K562 (cell line): ENCODE measurements around the gene NENF. TPM values are rescaled to one million over a fixed set of nuclear protein-coding genes. Genes with fewer than 3 reads are reported as not detected.
A peak's percentile ranks its signal among the peaks of the same experiment; 100 is the strongest.

ENCODE experiments used
- ATAC-seq: fragments of 200-7000 bp; cut with Tn5 transposase; 3 replicates; pipeline ENCODE4 v1.9.1; 2020; ENCODE audit warnings: moderate library complexity
- BruUV-seq: library from RNA; stranded (reverse); fragments of 400-500 nt; replicated peaks from 2 replicates; lab custom pipeline; 2021; lab: Mats Ljungman, UMichigan
- CTCF ChIA-PET: fragments of 300-600 bp; formaldehyde crosslinking; extraction: SDS; loops from one replicate; lab custom pipeline; 2021; ENCODE audit warnings: low intra/inter-chr PET ratio; lab: Yijun Ruan, JAX
- POLR2A ChIA-PET: fragments of 300-600, 350-650 bp; sonication (Branson Sonifier 250); formaldehyde crosslinking; extraction: SDS; loops from one replicate; lab custom pipeline; 2021; ENCODE audit warnings: antibody characterized with exemption, inconsistent platforms; lab: Yijun Ruan, JAX
- DNase-seq, 4 experiments: peaks; one replicate each; pipeline versions ENCODE4 v3.0.0 to v3.0.0-alpha.2; 2011 to 2018; ENCODE audit warnings: low spot score in 3 of 4, mixed read lengths in 3 of 4; ENCODE audit errors: extremely low read depth in 1 of 4
- FAIRE-seq: peaks from 2 replicates; lab custom pipeline; 2011; peaks lifted over from hg19 to GRCh38; lab: Jason Lieb, UNC
- H2AFZ ChIP-seq: 2 replicates; pipeline ENCODE4 v1.6.0; 2011; ENCODE audit warnings: low read depth, low read length, control low read depth, inconsistent platforms
- H3K27ac ChIP-seq: fragments of 200-600 bp; 3 replicates; pipeline ENCODE4 v1.8.0; 2011; ENCODE audit warnings: low read depth, mild to moderate bottlenecking, control low read depth, inconsistent platforms, low read length, moderate library complexity, mixed read lengths; ENCODE audit errors: extremely low read depth
- H3K27me3 ChIP-seq, 2 experiments: fragments of 300-600 bp in 1 of 2; 2 replicates in 1 of 2; 3 replicates in 1 of 2; pipeline versions ENCODE4 v1.6.0 to v1.8.0; 2011; ENCODE audit warnings: inconsistent platforms in 2 of 2, low read length in 2 of 2, mild to moderate bottlenecking in 1 of 2, mixed read lengths in 1 of 2, moderate library complexity in 1 of 2; ENCODE audit not compliant: control insufficient read depth in 2 of 2, insufficient read depth in 2 of 2
- H3K36me3 ChIP-seq: fragments of 300-600 bp; 3 replicates; pipeline ENCODE4 v1.8.0; 2011; ENCODE audit warnings: mild to moderate bottlenecking, low read length, inconsistent platforms; ENCODE audit not compliant: control insufficient read depth, insufficient read depth
- H3K4me1 ChIP-seq, 2 experiments: fragments of 200-600 bp in 1 of 2; replicated peaks in 1 of 2; 2 replicates in 1 of 2; 3 replicates in 1 of 2; pipeline versions ENCODE4 v1.5.1 to v1.8.0; 2011; ENCODE audit warnings: inconsistent platforms in 2 of 2, low read length in 2 of 2, mild to moderate bottlenecking in 1 of 2, mixed read lengths in 1 of 2, moderate library complexity in 1 of 2; ENCODE audit not compliant: control insufficient read depth in 2 of 2, insufficient read depth in 2 of 2
- H3K4me2 ChIP-seq: 2 replicates; pipeline ENCODE4 v1.6.1; 2011; ENCODE audit warnings: low read length, control low read depth, inconsistent platforms, mixed read lengths; ENCODE audit not compliant: insufficient read depth
- H3K4me3 ChIP-seq: fragments of 200-600 bp; sonication (generic), shearing (Covaris generic); 2 replicates; pipeline ENCODE4 v1.5.1; 2016; ENCODE audit warnings: control low read depth, inconsistent platforms
- H3K79me2 ChIP-seq: fragments of 200-600 bp; 3 replicates; pipeline ENCODE4 v1.8.0; 2011; ENCODE audit warnings: low read length, inconsistent platforms; ENCODE audit not compliant: control insufficient read depth, insufficient read depth
- H3K9ac ChIP-seq, 2 experiments: 2 replicates each; pipeline versions ENCODE4 v1.6.0 to v1.6.1; 2011; ENCODE audit warnings: low read depth in 2 of 2, low read length in 2 of 2, control low read depth in 1 of 2, inconsistent platforms in 1 of 2, mild to moderate bottlenecking in 1 of 2, mixed read lengths in 1 of 2; ENCODE audit not compliant: insufficient read depth in 1 of 2
- H3K9me1 ChIP-seq: one replicate; pipeline ENCODE4 v1.6.0; 2011; ENCODE audit warnings: inconsistent platforms, mild to moderate bottlenecking, low read length, moderate library complexity; ENCODE audit not compliant: control insufficient read depth, insufficient read depth
- H3K9me3 ChIP-seq: replicated peaks from 2 replicates; pipeline ENCODE4 v1.5.1; 2011; ENCODE audit warnings: low read depth, low read length, inconsistent platforms; ENCODE audit not compliant: control insufficient read depth, insufficient read depth
- H4K20me1 ChIP-seq: replicated peaks from 2 replicates; pipeline ENCODE4 v1.6.1; 2011; ENCODE audit warnings: low read length, inconsistent platforms, mixed read lengths; ENCODE audit not compliant: control insufficient read depth, insufficient read depth
- CBX3 ChIP-seq, 2 experiments: IDR thresholded peaks; 1 replicate in 1 of 2; 2 replicates in 1 of 2; pipeline ENCODE4 v1.6.1; 2012; ENCODE audit warnings: inconsistent platforms in 2 of 2, low read length in 2 of 2, borderline replicate concordance in 1 of 2, control low read depth in 1 of 2
- L3MBTL2 ChIP-seq: fragments of 450-650 bp; IDR thresholded peaks from 2 replicates; pipeline ENCODE4 v1.6.1; 2016; ENCODE audit warnings: mild to moderate bottlenecking, moderate library complexity
- MLLT1 ChIP-seq, 2 experiments: fragments of 450-650 bp; IDR thresholded peaks; 2 replicates each; pipeline ENCODE4 v1.6.1; 2016
- PHF21A ChIP-seq: fragments of 450-650 bp; IDR thresholded peaks from 2 replicates; pipeline ENCODE4 v1.6.1; 2017; ENCODE audit warnings: low read depth, borderline replicate concordance
- PML ChIP-seq: IDR thresholded peaks from 2 replicates; pipeline ENCODE4 v1.6.1; 2012; ENCODE audit warnings: low read length, inconsistent platforms
- POLR2AphosphoS2 ChIP-seq: IDR thresholded peaks from 2 replicates; pipeline ENCODE4 v1.6.1; 2012; ENCODE audit warnings: low read length, improper control_type of control experiment
- SAFB2 ChIP-seq: fragments of 200-400 bp; formaldehyde crosslinking; IDR thresholded peaks from 2 replicates; pipeline ENCODE4 v1.6.1; 2018; ENCODE audit warnings: borderline replicate concordance, low read length, low read depth, moderate library complexity; ENCODE audit not compliant: severe bottlenecking
- SMARCB1 ChIP-seq: IDR thresholded peaks from 2 replicates; pipeline ENCODE4 v1.6.1; 2011; ENCODE audit warnings: improper control_type of control experiment, low read depth; ENCODE audit not compliant: insufficient read length
- SRSF1 ChIP-seq: fragments of 200-400 bp; formaldehyde crosslinking; IDR thresholded peaks from 2 replicates; pipeline ENCODE4 v1.6.1; 2017; ENCODE audit warnings: mild to moderate bottlenecking, low read depth, low read length, moderate library complexity
- STAT6 ChIP-seq: sonication (generic); formaldehyde crosslinking; IDR thresholded peaks from 2 replicates; pipeline ENCODE4 v1.8.1; 2023; ENCODE audit warnings: mild to moderate bottlenecking, missing genetic modification reagents
- U2AF1 ChIP-seq: fragments of 200-400 bp; formaldehyde crosslinking; optimal IDR thresholded peaks from 2 replicates; pipeline ENCODE3; 2017; ENCODE audit warnings: mild to moderate bottlenecking, low read depth, low read length, moderate library complexity
- ZNF511 ChIP-seq: sonication (generic); formaldehyde crosslinking; IDR thresholded peaks from 2 replicates; pipeline ENCODE4 v1.8.0; 2022; ENCODE audit warnings: mild to moderate bottlenecking, missing genetic modification reagents
- ZNF592 ChIP-seq: fragments of 450-650 bp; IDR thresholded peaks from 2 replicates; pipeline ENCODE4 v1.6.1; 2017; ENCODE audit warnings: antibody characterized with exemption, mild to moderate bottlenecking
- WGBS: fragments of 100-300 bp; shearing (Covaris generic); methylation state at CpG from one replicate; pipeline ENCODE4 v1.1.6; 2016; ENCODE audit warnings: low coverage, mixed read lengths; ENCODE audit not compliant: insufficient coverage; ENCODE audit errors: missing lambda C conversion rate; 5-methylcytosine and 5-hydroxymethylcytosine counted together
- in situ Hi-C: fragments of 300-500 bp; cut with MboI; formaldehyde crosslinking; loops from 4 replicates; pipeline ENCODE4 v1.15.0; 2018; ENCODE audit warnings: inconsistent platforms, mixed read lengths
- intact Hi-C: fragments of 100-400 bp; cut with micrococcal nuclease; formaldehyde crosslinking; loops from 2 replicates; pipeline ENCODE4 v1.14.2; 2022
- polyA plus RNA-seq, 8 experiments: library from polyadenylated mRNA; depleted of rRNA in 4 of 8; stranded (reverse) in 5 of 8; unstranded in 3 of 8; fragments of >200 nt; fragmentation: Nextera tagmentation in 2 of 8; fragmentation: Illumina TruSeq in 1 of 8; extraction: Ambion mirVana in 2 of 8; extraction: Trizol in 1 of 8; gene quantifications; 2 replicates each; pipeline versions ENCODE4 v1.2.1 to v1.2.3, GENCODE V29; 2011 to 2014; ENCODE audit warnings: inconsistent platforms in 1 of 8, missing spikeins in 1 of 8
- total RNA-seq, 7 experiments: library from RNA; depleted of rRNA in 6 of 7; stranded (reverse); fragments of >200 nt in 6 of 7; fragmentation: Illumina TruSeq in 2 of 7; extraction: Trizol in 2 of 7; gene quantifications; 2 replicates each; pipeline versions ENCODE4 v1.2.1 to v1.2.3, GENCODE V29; 2011 to 2021; ENCODE audit warnings: low replicate concordance in 1 of 7

NENF gene
- total and polyA plus RNA-seq, 9 of the 15 experiments (the other 6 are each of a cell fraction or from before 2014, with no cell fraction given) = 6.1 to 100 (median 72.8) TPM

- DNase-seq (peak; percentile 66 to 74 (median 70)), FAIRE-seq (no peak), ATAC-seq (peak; percentile 71)
- Histone ChIP-seq H3K79me2 (no peaks in the 10 kb centered on the region), H3K36me3 (no peaks in the 10 kb centered on the region), H3K27me3 (peaks cover 10 to 25% of the 10 kb centered on the region in 2 experiments; a peak in 3 of 5 replicates), H3K27ac (no peak overlapping the region), H3K9ac (no peak overlapping the region), H3K4me1 (peaks cover 0 to 5% of the 10 kb centered on the region in 2 experiments; a peak in 2 of 5 replicates), H3K4me3 (no peak overlapping the region), H3K9me3 (peaks cover 4% of the 10 kb centered on the region), H3K4me2 (no peak overlapping the region), H3K9me1 (peaks cover 2% of the 10 kb centered on the region), H4K20me1 (no peaks in the 10 kb centered on the region), H2AFZ (peak overlapping the region; percentile 75)
- no CpG with 5 or more reads among the region's 1 CpG for WGBS
- no TSS peak for BruUV-seq
- intact Hi-C loops (loop anchor here (5.0 kb wide), 3 partner anchors 92 to 762 kb away; no protein-coding TSS in a partner anchor), in situ Hi-C loops (loop anchor here (5.0 kb wide), 1 partner anchor 387 kb away; no protein-coding TSS in a partner anchor)
- ChIA-PET CTCF (interaction anchor here (0.5 to 1.4 kb wide), 5 partner anchors 191 to 533 kb away, joined by 3 to 7 read pairs (median 3); no protein-coding TSS in a partner anchor), POLR2A (interaction anchor here (0.6 to 1.8 kb wide), 3 partner anchors 52 to 424 kb away, joined by 3 to 5 read pairs (median 4); partner anchors contain the start of genes DTL and INTS7)
- no peak for TF ChIP-seq MLLT1 (IDR thresholded peaks at IDR 0.05)
- no peak for TF ChIP-seq SRSF1
- peak; percentile 92 for TF ChIP-seq L3MBTL2
- no peak for TF ChIP-seq PHF21A
- TF ChIP-seq STAT6 (CRISPR knock-in tag) = no peak
- peak; percentile 41; the same call in 1 of the 2 replicates for TF ChIP-seq ZNF592
- TF ChIP-seq CBX3 (IDR thresholded peaks at IDR 0.05; ENCODE audit: borderline replicate concordance in 1 of 2, low read length in 2 of 2) = peak in 1 of 2 experiments; percentile 72; a peak in 1 of 3 replicates
- no peak for TF ChIP-seq POLR2AphosphoS2
- no peak for TF ChIP-seq SAFB2
- no peak for TF ChIP-seq SMARCB1
- no peak for TF ChIP-seq PML
- no peak for TF ChIP-seq ZNF511 (CRISPR knock-in tag)
- TF ChIP-seq U2AF1 = no peak
These were observed 26.1 kb downstream of the NENF start for GRCh38 chr1:212458817-212459216.
